Hepatocyte (in vitro differentiated cells): Measurements from ENCODE around the gene PALLD. TPM values are rescaled to one million over a fixed set of nuclear protein-coding genes. Genes with fewer than 3 reads are reported as not detected.

Source experiments
- DNase-seq: peaks from one replicate; pipeline ENCODE4 v3.0.0-alpha.2; 2016; ENCODE audit warnings: low spot score
- H2AFZ ChIP-seq: fragments of 200-600 bp; sonication (generic); 2 replicates; pipeline ENCODE4 v1.6.0; 2016; ENCODE audit warnings: antibody characterized with exemption, mild to moderate bottlenecking
- H3K27ac ChIP-seq: fragments of 200-600 bp; sonication (generic); 2 replicates; pipeline ENCODE4 v1.5.1; 2016; ENCODE audit warnings: mild to moderate bottlenecking
- H3K27me3 ChIP-seq: fragments of 200-600 bp; sonication (generic); 2 replicates; pipeline ENCODE4 v1.6.1; 2016
- H3K36me3 ChIP-seq: fragments of 200-600 bp; sonication (generic); replicated peaks from 2 replicates; pipeline ENCODE4 v1.5.1; 2016; ENCODE audit warnings: low read depth; ENCODE audit not compliant: insufficient read depth
- H3K4me1 ChIP-seq: fragments of 200-600 bp; sonication (generic); 2 replicates; pipeline ENCODE4 v1.5.1; 2016; ENCODE audit warnings: mild to moderate bottlenecking, moderate library complexity; ENCODE audit not compliant: insufficient read depth
- H3K4me2 ChIP-seq: fragments of 200-600 bp; sonication (generic); 2 replicates; pipeline ENCODE4 v1.6.0; 2016
- H3K4me3 ChIP-seq: fragments of 200-600 bp; sonication (generic); 2 replicates; pipeline ENCODE4 v1.5.1; 2016; ENCODE audit warnings: mild to moderate bottlenecking
- H3K79me2 ChIP-seq: fragments of 200-600 bp; sonication (generic); 2 replicates; pipeline ENCODE4 v1.6.0; 2017; ENCODE audit warnings: mild to moderate bottlenecking
- H3K9me2 ChIP-seq: fragments of 200-600 bp; sonication (generic); replicated peaks from 2 replicates; pipeline ENCODE4 v1.6.0; 2017; ENCODE audit warnings: mild to moderate bottlenecking; ENCODE audit not compliant: insufficient read depth
- H3K9me3 ChIP-seq: fragments of 200-600 bp; sonication (generic); 2 replicates; pipeline ENCODE4 v1.5.1; 2016; ENCODE audit warnings: low read depth, mild to moderate bottlenecking
- H4K20me1 ChIP-seq: fragments of 200-600 bp; sonication (generic); 2 replicates; pipeline ENCODE4 v1.6.0; 2016; ENCODE audit warnings: mild to moderate bottlenecking; ENCODE audit not compliant: insufficient read depth, poor library complexity, severe bottlenecking
- EZH2 ChIP-seq: fragments of 200-600 bp; sonication (generic); IDR thresholded peaks from 2 replicates; pipeline ENCODE4 v1.6.1; 2016; ENCODE audit warnings: antibody characterized with exemption, mild to moderate bottlenecking, borderline replicate concordance
- EZH2phosphoT487 ChIP-seq: fragments of 200-600 bp; sonication (generic); IDR thresholded peaks from one replicate; pipeline ENCODE4 v1.6.1; 2018; ENCODE audit warnings: antibody characterized with exemption, mild to moderate bottlenecking, low read depth, moderate library complexity; ENCODE audit not compliant: unreplicated experiment, severe bottlenecking
- WGBS: methylation state at CpG from one replicate; pipeline ENCODE4 v1.1.6; 2016; ENCODE audit warnings: low lambda C conversion rate; ENCODE audit errors: missing lambda C conversion rate; 5-methylcytosine and 5-hydroxymethylcytosine counted together
- polyA plus RNA-seq: library from polyadenylated mRNA; unstranded; fragments of >200 nt; fragmentation: Nextera tagmentation; extraction: Ambion mirVana; gene quantifications from 2 replicates; pipeline ENCODE4 v1.2.1, GENCODE V29; 2016
- total RNA-seq: library from RNA; depleted of rRNA; stranded (reverse); fragments of >200 nt; gene quantifications from 2 replicates; pipeline ENCODE4 v1.2.3, GENCODE V29; 2014
- TF ChIP-seq, protein P1 (sequence below): fragments of 200-600 bp; sonication (generic); IDR thresholded peaks from 2 replicates; pipeline ENCODE4 v1.5.1; 2016; ENCODE audit warnings: antibody characterized with exemption, mild to moderate bottlenecking; ENCODE audit not compliant: poor library complexity

Gene PALLD
- total and polyA plus RNA-seq, 2 experiments from 2014 or later = 82.7 to 85.2 TPM

DNA sequence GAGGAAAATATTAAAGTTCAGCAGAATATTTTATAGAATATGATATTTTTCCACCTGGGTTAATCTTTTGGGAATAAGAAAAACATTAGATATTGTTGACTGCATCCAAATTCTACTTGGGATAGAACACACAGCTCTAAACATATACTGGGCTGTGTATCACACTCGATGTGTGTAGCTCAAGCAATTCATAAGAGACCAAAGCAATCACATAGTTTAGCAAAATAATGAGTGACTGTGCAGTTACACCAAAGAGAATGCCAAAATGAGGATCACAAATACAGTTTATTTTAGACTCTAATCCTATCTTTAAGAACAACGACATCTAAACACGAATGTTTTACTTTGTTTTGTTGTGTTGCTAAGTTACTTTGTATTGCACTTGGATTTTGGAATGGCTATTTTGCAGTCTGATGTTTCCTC, 412.0 kb downstream of the PALLD start:
- H2AFZ ChIP-seq = no peak overlapping the region
- no peak for DNase-seq
- H3K4me2 ChIP-seq = no peak overlapping the region
- no peaks in the 10 kb centered on the region for H3K79me2 ChIP-seq
- no peaks in the 10 kb centered on the region for H3K4me1 ChIP-seq
- H4K20me1 ChIP-seq = no peaks in the 10 kb centered on the region
- H3K36me3 ChIP-seq = no peaks in the 10 kb centered on the region
- no peaks in the 10 kb centered on the region for H3K9me2 ChIP-seq
- peak overlapping the region; percentile 16 for H3K27ac ChIP-seq
- H3K27me3 ChIP-seq = no peaks in the 10 kb centered on the region
- TF ChIP-seq EZH2 (no peak), EZH2phosphoT487 (no peak)
- TF ChIP-seq, protein P1, sequence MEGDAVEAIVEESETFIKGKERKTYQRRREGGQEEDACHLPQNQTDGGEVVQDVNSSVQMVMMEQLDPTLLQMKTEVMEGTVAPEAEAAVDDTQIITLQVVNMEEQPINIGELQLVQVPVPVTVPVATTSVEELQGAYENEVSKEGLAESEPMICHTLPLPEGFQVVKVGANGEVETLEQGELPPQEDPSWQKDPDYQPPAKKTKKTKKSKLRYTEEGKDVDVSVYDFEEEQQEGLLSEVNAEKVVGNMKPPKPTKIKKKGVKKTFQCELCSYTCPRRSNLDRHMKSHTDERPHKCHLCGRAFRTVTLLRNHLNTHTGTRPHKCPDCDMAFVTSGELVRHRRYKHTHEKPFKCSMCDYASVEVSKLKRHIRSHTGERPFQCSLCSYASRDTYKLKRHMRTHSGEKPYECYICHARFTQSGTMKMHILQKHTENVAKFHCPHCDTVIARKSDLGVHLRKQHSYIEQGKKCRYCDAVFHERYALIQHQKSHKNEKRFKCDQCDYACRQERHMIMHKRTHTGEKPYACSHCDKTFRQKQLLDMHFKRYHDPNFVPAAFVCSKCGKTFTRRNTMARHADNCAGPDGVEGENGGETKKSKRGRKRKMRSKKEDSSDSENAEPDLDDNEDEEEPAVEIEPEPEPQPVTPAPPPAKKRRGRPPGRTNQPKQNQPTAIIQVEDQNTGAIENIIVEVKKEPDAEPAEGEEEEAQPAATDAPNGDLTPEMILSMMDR = no peak
- H3K9me3 ChIP-seq = no peaks in the 10 kb centered on the region
- H3K4me3 ChIP-seq = no peak overlapping the region
- 77% methylated on average over 3 of the region's 3 CpGs for WGBS

DNA sequence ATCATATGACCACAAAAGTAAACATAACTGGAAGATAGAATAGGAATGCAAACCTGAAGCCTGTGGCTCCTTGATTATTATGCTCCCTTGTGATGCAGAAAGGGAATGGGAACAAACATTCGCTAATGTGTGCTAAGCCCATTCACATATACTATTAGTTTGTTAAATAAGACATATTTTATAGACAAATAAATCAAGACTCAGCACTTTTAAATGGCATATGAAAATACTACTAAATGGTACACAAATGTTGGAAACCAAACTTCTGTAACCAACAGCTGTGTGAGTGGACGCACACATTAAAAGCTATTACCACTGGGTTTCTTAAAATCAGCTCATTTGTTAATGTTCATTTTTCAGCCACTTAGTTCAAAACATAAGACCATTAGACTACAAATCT, 417.2 kb downstream of the PALLD start:
- no peaks in the 10 kb centered on the region for H3K9me2 ChIP-seq
- no peaks in the 10 kb centered on the region for H3K36me3 ChIP-seq
- no peak for DNase-seq
- no peak overlapping the region for H3K4me3 ChIP-seq
- no peaks in the 10 kb centered on the region for H3K9me3 ChIP-seq
- no peaks in the 10 kb centered on the region for H3K4me1 ChIP-seq
- TF ChIP-seq EZH2phosphoT487 (no peak), EZH2 (no peak)
- TF ChIP-seq, protein P1 = no peak
- no peaks in the 10 kb centered on the region for H4K20me1 ChIP-seq
- WGBS = 94% methylated on average over 2 of the region's 2 CpGs
- H3K27me3 ChIP-seq = no peaks in the 10 kb centered on the region
- H2AFZ ChIP-seq = no peak overlapping the region
- H3K27ac ChIP-seq = no peak overlapping the region
- no peaks in the 10 kb centered on the region for H3K79me2 ChIP-seq
- H3K4me2 ChIP-seq = no peak overlapping the region

DNA sequence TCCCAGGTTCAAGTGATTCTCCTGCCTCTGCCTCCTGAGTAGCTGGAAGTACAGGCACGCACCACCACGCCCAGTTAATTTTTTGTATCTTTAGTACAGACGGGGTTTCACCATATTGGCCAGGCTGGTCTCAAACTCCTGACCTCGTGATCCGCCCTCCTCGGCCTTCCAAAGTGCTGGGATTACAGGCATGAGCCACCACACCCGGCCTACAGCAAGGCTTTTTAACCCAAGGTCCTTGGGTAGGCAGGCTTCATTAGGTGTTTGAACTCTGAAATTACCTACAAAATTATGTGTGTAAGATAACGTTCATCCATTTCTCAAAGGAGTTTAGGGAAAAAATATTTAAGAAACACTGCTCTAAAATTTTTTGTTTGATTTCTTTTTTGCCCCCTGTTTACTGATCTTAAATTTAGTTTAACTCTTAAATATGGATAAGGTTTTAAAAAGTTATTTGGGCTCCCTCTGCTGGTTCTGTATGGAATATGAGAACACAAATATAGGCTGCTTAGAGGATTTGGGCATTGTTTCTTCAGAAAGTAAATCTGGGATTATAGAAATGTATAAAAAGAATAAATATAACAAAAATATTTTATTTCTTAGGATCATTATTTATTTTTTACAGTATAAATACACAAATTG, 420.4 kb downstream of the PALLD start:
- Histone ChIP-seq H3K79me2 (no peaks in the 10 kb centered on the region), H3K4me3 (no peak overlapping the region), H3K9me2 (no peaks in the 10 kb centered on the region), H4K20me1 (no peaks in the 10 kb centered on the region), H3K4me2 (no peak overlapping the region), H3K27me3 (no peaks in the 10 kb centered on the region), H3K4me1 (no peaks in the 10 kb centered on the region), H3K27ac (no peak overlapping the region), H3K36me3 (no peaks in the 10 kb centered on the region), H2AFZ (no peak overlapping the region), H3K9me3 (no peaks in the 10 kb centered on the region)
- TF ChIP-seq EZH2 (no peak), EZH2phosphoT487 (no peak)
- TF ChIP-seq, protein P1 = peak; percentile 72
- WGBS = 63% methylated on average over 8 of the region's 8 CpGs
- peak; percentile 45 for DNase-seq
